Right renal pelvis (tissue), 4 donors: ENCODE measurements around the gene NRIP1. TPM values are rescaled to one million over a fixed set of nuclear protein-coding genes. Genes with fewer than 3 reads are reported as not detected.
"Not testable (repeated sequence)": the region's sequence is repeated elsewhere in the genome, so short reads cannot be mapped to it uniquely, and the experiment has no call there.

Experiments used
- DNase-seq, 4 donors: peaks; one replicate each; pipeline ENCODE4 v3.0.0-alpha.2; 2013; ENCODE audit warnings: low read depth in 4 of 4, low spot score in 3 of 4, missing footprints in 1 of 4
- polyA plus RNA-seq, 4 donors: library from polyadenylated mRNA; unstranded; fragments of 120-200 nt; gene quantifications; one replicate each; pipeline ENCODE4 v1.2.1, GENCODE V29; 2013; ENCODE audit not compliant: insufficient read length in 4 of 4

The NRIP1 gene
- polyA plus RNA-seq, 4 donors: 55.9 to 71.9 (median 65.3) TPM

GRCh38 chr21:14943616-14944015 is 121.2 kb downstream of the NRIP1 start:
- DNase-seq: peak in 2 of 4 donors; percentile 6 to 8

GRCh38 chr21:14942801-14943490 is 121.9 kb downstream of the NRIP1 start:
- DNase-seq: no peak

GRCh38 chr21:14927324-14927723 is 137.5 kb downstream of the NRIP1 start:
- DNase-seq: not testable (repeated sequence)

- DNase-seq: no peak
These were observed 138.6 kb downstream of the NRIP1 start for GRCh38 chr21:14926186-14926585.

DNA sequence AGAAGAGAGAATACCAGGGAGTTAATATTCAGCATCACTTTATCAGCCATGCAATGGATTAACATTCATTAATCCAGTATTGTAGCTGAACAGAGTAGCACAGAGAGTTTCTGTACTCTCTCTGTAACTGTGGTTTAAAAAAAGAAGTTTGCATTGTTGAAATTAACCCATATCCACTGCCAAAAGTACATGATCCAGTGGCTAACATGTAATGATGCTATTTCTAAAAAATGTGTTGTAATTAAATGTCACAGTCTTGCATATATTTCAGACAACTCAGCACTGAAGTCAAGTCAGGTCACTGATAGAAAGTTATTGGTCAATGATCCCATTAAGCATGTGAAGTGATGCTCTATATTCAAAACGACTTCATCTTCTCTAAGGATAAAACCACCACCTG is 141.3 kb downstream of the NRIP1 start:
- no peak for DNase-seq

DNA sequence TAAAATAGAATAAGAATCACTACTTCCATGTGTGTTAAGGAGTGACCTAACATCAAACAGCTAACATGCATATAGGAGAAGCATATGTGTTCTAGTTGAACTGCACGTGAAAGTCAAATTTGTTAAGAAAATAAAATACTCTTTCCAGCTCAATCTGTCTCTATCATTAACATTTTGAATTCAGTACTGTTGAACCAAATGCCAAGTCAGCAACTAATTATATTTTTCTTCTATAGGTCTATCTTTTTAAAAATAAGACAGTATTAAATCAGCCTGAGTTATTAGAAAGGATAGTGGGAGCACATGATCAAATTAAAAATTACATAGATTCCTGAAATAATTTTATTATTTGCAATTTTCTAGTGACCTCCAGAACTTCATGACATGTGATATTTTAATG is 141.8 kb downstream of the NRIP1 start:
- DNase-seq: no peak

DNA sequence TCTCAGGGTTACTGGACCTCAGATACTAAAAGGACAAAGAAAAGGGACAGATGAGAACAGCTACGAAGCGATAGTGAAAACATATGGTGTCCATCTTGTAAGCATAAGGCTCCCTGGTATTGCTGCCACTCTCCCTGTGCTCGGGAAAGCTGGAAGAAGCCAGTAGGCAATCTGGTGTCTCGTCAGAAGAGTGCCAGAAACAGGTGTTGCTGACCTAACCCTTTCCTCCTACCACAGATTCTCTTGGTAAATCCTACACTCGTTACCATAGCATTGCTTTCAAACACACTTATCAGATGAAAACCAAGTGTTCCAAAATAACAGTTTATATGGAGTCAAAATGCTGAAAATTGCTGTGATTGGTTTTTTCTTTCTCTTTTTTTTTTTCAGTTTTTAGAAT is 146.3 kb downstream of the NRIP1 start:
- DNase-seq: no peak

GRCh38 chr21:14917762-14918161 is 147.0 kb downstream of the NRIP1 start:
- no peak for DNase-seq

- no peak for DNase-seq
These were observed 148.1 kb downstream of the NRIP1 start for GRCh38 chr21:14916676-14917141.

DNA sequence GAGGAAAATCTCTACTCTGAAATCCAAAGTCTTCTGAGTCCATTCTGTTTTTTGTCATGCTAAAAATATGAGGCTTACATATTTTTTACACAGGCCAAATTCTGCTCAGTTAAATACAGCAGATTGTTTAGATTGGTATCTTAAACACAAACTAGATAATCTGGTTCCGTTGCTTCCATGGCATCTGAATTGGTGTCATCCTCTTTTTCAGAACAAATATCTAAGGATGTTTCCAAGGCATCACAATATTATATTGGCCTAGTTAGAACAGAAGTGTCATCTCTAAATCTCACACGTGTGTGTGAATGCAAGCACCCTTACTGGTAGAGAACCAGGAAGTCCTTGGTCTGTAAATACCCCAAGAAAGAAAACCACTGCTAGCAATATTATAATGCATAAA is 151.2 kb downstream of the NRIP1 start:
- no peak for DNase-seq

GRCh38 chr21:14911351-14911750 is 153.4 kb downstream of the NRIP1 start:
- no peak for DNase-seq
